ENCODE data around the gene OPCML.

DNA sequence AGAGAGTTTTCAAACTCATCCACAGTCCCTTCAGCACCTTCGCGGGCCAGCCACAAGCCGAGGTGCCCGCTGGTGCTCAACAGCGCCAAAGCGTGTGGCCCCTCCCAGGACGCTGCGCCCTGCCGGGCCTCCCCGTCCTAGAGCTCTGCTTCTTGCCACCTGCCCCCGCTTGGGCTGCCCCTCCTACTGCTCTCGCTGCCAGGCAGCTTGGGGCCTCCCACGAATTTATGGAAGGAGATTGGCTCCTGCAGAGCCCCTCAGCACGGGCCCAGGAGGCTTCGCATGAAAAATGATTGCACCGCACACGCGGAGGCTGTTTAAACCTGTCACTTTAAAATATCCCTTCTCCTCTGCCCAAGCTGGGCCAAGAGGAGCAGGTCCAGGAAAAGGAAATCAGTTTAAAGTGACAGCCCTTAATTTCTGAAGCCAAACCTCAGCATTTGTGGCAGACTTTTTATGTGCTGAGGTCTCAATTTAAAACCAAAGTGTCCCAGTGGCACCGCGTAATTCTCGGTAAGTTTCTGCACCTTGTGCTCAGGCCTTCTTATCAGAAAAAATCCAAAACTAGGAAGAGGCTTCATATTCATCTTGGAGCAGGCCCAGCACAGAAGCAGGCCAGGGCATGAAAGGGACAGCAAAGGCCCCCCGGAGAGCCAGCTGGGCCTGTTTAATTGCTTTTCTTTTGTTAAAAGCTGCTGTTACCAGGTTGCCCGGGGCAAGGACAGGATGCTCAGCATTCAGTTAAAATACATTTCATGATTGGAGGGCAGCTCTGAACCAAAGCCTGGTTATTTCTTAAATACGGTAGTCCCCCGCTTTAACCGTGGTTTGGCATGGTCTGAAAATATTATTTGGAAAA lies 303.6 kb downstream of the OPCML start:
- TF ChIP-seq POLR2AphosphoS5 (IDR thresholded peaks at IDR 0.05) (no peak), EZH2 (IDR thresholded peaks at IDR 0.05; ENCODE audit: borderline replicate concordance, insufficient read depth, low read length, poor library complexity, severe bottlenecking) (no peak), MXI1 (conservative IDR thresholded peaks at IDR 0.05; ENCODE audit: poor library complexity, severe bottlenecking) (no peak), EP300 (conservative IDR thresholded peaks at IDR 0.05; ENCODE audit: poor library complexity, severe bottlenecking) (no peak), SMC3 (conservative IDR thresholded peaks at IDR 0.05; ENCODE audit: poor library complexity) (no peak), RAD21 (conservative IDR thresholded peaks at IDR 0.05) (no peak), TAF1 (IDR thresholded peaks at IDR 0.05; ENCODE audit: low read depth) (no peak)
- TF ChIP-seq, protein P1, sequence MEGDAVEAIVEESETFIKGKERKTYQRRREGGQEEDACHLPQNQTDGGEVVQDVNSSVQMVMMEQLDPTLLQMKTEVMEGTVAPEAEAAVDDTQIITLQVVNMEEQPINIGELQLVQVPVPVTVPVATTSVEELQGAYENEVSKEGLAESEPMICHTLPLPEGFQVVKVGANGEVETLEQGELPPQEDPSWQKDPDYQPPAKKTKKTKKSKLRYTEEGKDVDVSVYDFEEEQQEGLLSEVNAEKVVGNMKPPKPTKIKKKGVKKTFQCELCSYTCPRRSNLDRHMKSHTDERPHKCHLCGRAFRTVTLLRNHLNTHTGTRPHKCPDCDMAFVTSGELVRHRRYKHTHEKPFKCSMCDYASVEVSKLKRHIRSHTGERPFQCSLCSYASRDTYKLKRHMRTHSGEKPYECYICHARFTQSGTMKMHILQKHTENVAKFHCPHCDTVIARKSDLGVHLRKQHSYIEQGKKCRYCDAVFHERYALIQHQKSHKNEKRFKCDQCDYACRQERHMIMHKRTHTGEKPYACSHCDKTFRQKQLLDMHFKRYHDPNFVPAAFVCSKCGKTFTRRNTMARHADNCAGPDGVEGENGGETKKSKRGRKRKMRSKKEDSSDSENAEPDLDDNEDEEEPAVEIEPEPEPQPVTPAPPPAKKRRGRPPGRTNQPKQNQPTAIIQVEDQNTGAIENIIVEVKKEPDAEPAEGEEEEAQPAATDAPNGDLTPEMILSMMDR (IDR thresholded peaks at IDR 0.05; ENCODE audit: poor library complexity, severe bottlenecking): no peak
- TF ChIP-seq, protein P2, sequence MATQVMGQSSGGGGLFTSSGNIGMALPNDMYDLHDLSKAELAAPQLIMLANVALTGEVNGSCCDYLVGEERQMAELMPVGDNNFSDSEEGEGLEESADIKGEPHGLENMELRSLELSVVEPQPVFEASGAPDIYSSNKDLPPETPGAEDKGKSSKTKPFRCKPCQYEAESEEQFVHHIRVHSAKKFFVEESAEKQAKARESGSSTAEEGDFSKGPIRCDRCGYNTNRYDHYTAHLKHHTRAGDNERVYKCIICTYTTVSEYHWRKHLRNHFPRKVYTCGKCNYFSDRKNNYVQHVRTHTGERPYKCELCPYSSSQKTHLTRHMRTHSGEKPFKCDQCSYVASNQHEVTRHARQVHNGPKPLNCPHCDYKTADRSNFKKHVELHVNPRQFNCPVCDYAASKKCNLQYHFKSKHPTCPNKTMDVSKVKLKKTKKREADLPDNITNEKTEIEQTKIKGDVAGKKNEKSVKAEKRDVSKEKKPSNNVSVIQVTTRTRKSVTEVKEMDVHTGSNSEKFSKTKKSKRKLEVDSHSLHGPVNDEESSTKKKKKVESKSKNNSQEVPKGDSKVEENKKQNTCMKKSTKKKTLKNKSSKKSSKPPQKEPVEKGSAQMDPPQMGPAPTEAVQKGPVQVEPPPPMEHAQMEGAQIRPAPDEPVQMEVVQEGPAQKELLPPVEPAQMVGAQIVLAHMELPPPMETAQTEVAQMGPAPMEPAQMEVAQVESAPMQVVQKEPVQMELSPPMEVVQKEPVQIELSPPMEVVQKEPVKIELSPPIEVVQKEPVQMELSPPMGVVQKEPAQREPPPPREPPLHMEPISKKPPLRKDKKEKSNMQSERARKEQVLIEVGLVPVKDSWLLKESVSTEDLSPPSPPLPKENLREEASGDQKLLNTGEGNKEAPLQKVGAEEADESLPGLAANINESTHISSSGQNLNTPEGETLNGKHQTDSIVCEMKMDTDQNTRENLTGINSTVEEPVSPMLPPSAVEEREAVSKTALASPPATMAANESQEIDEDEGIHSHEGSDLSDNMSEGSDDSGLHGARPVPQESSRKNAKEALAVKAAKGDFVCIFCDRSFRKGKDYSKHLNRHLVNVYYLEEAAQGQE (IDR thresholded peaks at IDR 0.05; ENCODE audit: borderline replicate concordance): no peak
